IPS DF 6.9 (cell line): ENCODE measurements around the gene MTHFR.

Experiments
- DNase-seq: peaks from one replicate; pipeline ENCODE4 v3.0.0-alpha.2; 2013; ENCODE audit warnings: low read depth, low spot score
- H3K27ac ChIP-seq: one replicate; pipeline ENCODE4 v1.5.1; 2013; ENCODE audit warnings: low read length, control low read depth
- H3K27me3 ChIP-seq: 2 replicates; pipeline ENCODE4 v1.6.1; 2013; ENCODE audit warnings: mild to moderate bottlenecking, low read length; ENCODE audit not compliant: control insufficient read depth, insufficient read depth
- H3K36me3 ChIP-seq: 2 replicates; pipeline ENCODE4 v1.6.1; 2013; ENCODE audit warnings: low read length; ENCODE audit not compliant: control insufficient read depth, insufficient read depth
- H3K4me1 ChIP-seq: 2 replicates; pipeline ENCODE4 v1.6.1; 2013; ENCODE audit warnings: low read length; ENCODE audit not compliant: control insufficient read depth, insufficient read depth
- H3K4me3 ChIP-seq: 2 replicates; pipeline ENCODE4 v1.5.1; 2013; ENCODE audit warnings: mild to moderate bottlenecking, low read length
- H3K9me3 ChIP-seq: 2 replicates; pipeline ENCODE4 v1.6.1; 2013; ENCODE audit warnings: low read length, inconsistent platforms; ENCODE audit not compliant: control insufficient read depth, insufficient read depth
- WGBS: extraction: QIAGEN DNeasy Blood & Tissue Kit; methylation state at CpG from one replicate; pipeline ENCODE4 v1.1.7; 2013; ENCODE audit warnings: mixed read lengths, missing lambda C conversion rate; ENCODE audit not compliant: insufficient read length, insufficient coverage; 5-methylcytosine and 5-hydroxymethylcytosine counted together

The MTHFR gene

GRCh38 chr1:11779715-11780379 lies 25.9 kb downstream of the MTHFR start:
- Histone ChIP-seq H3K9me3 (no peaks in the 10 kb centered on the region), H3K4me3 (no peak overlapping the region), H3K4me1 (peaks cover 4% of the 10 kb centered on the region; the same call in 1 of the 2 replicates), H3K36me3 (no peaks in the 10 kb centered on the region), H3K27ac (no peak overlapping the region), H3K27me3 (no peaks in the 10 kb centered on the region)
- no peak for DNase-seq
- no CpG with 5 or more reads among the region's 13 CpGs for WGBS

- H3K9me3 ChIP-seq = no peaks in the 10 kb centered on the region
- H3K36me3 ChIP-seq = no peaks in the 10 kb centered on the region
- H3K27ac ChIP-seq = no peak overlapping the region
- DNase-seq = no peak
- H3K4me3 ChIP-seq = no peak overlapping the region
- no peaks in the 10 kb centered on the region for H3K27me3 ChIP-seq
- H3K4me1 ChIP-seq = no peaks in the 10 kb centered on the region
- no CpG with 5 or more reads among the region's 15 CpGs for WGBS
Observed at GRCh38 chr1:11778844-11779623, 26.7 kb downstream of the MTHFR start.

- Histone ChIP-seq H3K27ac (no peak overlapping the region), H3K4me1 (no peaks in the 10 kb centered on the region), H3K27me3 (no peaks in the 10 kb centered on the region), H3K4me3 (no peak overlapping the region), H3K9me3 (no peaks in the 10 kb centered on the region), H3K36me3 (no peaks in the 10 kb centered on the region)
- no peak for DNase-seq
- no CpG with 5 or more reads among the region's 9 CpGs for WGBS
Observed at GRCh38 chr1:11778336-11778735, 27.4 kb downstream of the MTHFR start.

- no peaks in the 10 kb centered on the region for H3K9me3 ChIP-seq
- DNase-seq = no peak
- no peak overlapping the region for H3K27ac ChIP-seq
- no peaks in the 10 kb centered on the region for H3K4me1 ChIP-seq
- no peaks in the 10 kb centered on the region for H3K27me3 ChIP-seq
- no peaks in the 10 kb centered on the region for H3K36me3 ChIP-seq
- WGBS = no CpG with 5 or more reads among the region's 8 CpGs
- no peak overlapping the region for H3K4me3 ChIP-seq
Observed at GRCh38 chr1:11777658-11778322, 28.0 kb downstream of the MTHFR start.

GRCh38 chr1:11774753-11775152 lies 31.0 kb downstream of the MTHFR start:
- no peak overlapping the region for H3K27ac ChIP-seq
- no peak for DNase-seq
- H3K4me3 ChIP-seq = no peak overlapping the region
- H3K9me3 ChIP-seq = no peaks in the 10 kb centered on the region
- H3K27me3 ChIP-seq = no peaks in the 10 kb centered on the region
- H3K36me3 ChIP-seq = no peaks in the 10 kb centered on the region
- no CpG with 5 or more reads among the region's 9 CpGs for WGBS
- H3K4me1 ChIP-seq = no peaks in the 10 kb centered on the region

- no peaks in the 10 kb centered on the region for H3K27me3 ChIP-seq
- no peak overlapping the region for H3K27ac ChIP-seq
- no peak for DNase-seq
- WGBS = no CpG with 5 or more reads among the region's 5 CpGs
- H3K36me3 ChIP-seq = no peaks in the 10 kb centered on the region
- H3K9me3 ChIP-seq = no peaks in the 10 kb centered on the region
- no peak overlapping the region for H3K4me3 ChIP-seq
- H3K4me1 ChIP-seq = no peaks in the 10 kb centered on the region
Observed at GRCh38 chr1:11772458-11772857, 33.3 kb downstream of the MTHFR start.

GRCh38 chr1:11771481-11772043 lies 34.2 kb downstream of the MTHFR start:
- Histone ChIP-seq H3K4me1 (no peaks in the 10 kb centered on the region), H3K27ac (no peak overlapping the region), H3K4me3 (no peak overlapping the region), H3K9me3 (no peaks in the 10 kb centered on the region), H3K36me3 (no peaks in the 10 kb centered on the region), H3K27me3 (no peaks in the 10 kb centered on the region)
- WGBS = no CpG with 5 or more reads among the region's 11 CpGs
- no peak for DNase-seq

- no peaks in the 10 kb centered on the region for H3K4me1 ChIP-seq
- no peak for DNase-seq
- H3K36me3 ChIP-seq = no peaks in the 10 kb centered on the region
- H3K27me3 ChIP-seq = no peaks in the 10 kb centered on the region
- no peaks in the 10 kb centered on the region for H3K9me3 ChIP-seq
- H3K27ac ChIP-seq = no peak overlapping the region
- H3K4me3 ChIP-seq = no peak overlapping the region
Observed at GRCh38 chr1:11770011-11770410, 35.8 kb downstream of the MTHFR start.

GRCh38 chr1:11769274-11769673 lies 36.5 kb downstream of the MTHFR start:
- Histone ChIP-seq H3K27ac (no peak overlapping the region), H3K9me3 (no peaks in the 10 kb centered on the region), H3K27me3 (no peaks in the 10 kb centered on the region), H3K4me3 (no peak overlapping the region), H3K4me1 (no peaks in the 10 kb centered on the region), H3K36me3 (no peaks in the 10 kb centered on the region)
- DNase-seq = no peak
- no CpG with 5 or more reads among the region's 4 CpGs for WGBS

GRCh38 chr1:11768821-11769220 lies 36.9 kb downstream of the MTHFR start:
- no peak for DNase-seq
- whole genome bisulfite sequencing = no CpG with 5 or more reads among the region's 4 CpGs
- H3K27ac ChIP-seq = no peak overlapping the region
- no peak overlapping the region for H3K4me3 ChIP-seq
- no peaks in the 10 kb centered on the region for H3K4me1 ChIP-seq
- no peaks in the 10 kb centered on the region for H3K27me3 ChIP-seq
- no peaks in the 10 kb centered on the region for H3K36me3 ChIP-seq
- H3K9me3 ChIP-seq = no peaks in the 10 kb centered on the region
